SU-DHL-6 (cell line): ENCODE results near the gene ZNF205.
A peak's percentile ranks its signal among the peaks of the same experiment; 100 is the strongest.

Experiments
- H2AFZ ChIP-seq: fragments of 200-600 bp; sonication (generic); 2 replicates; pipeline ENCODE4 v1.6.1; 2014; ENCODE audit warnings: low read depth, mild to moderate bottlenecking, moderate library complexity, mixed read lengths, antibody characterized with exemption, low read length; ENCODE audit not compliant: severe bottlenecking
- H3F3A ChIP-seq: fragments of 200-600 bp; shearing (Covaris generic); 2 replicates; pipeline ENCODE4 v1.6.0; 2016; ENCODE audit warnings: antibody characterized with exemption, mild to moderate bottlenecking; ENCODE audit not compliant: insufficient read depth
- H3K27ac ChIP-seq: fragments of 200-600 bp; sonication (generic); 2 replicates; pipeline ENCODE4 v1.5.1; 2016; ENCODE audit warnings: low read depth, mild to moderate bottlenecking, low read length, moderate library complexity, mixed read lengths
- H3K27me3 ChIP-seq: fragments of 200-600 bp; sonication (generic), shearing (Covaris generic); 2 replicates; pipeline ENCODE4 v1.6.0; 2014; ENCODE audit warnings: mild to moderate bottlenecking, low read length
- H3K36me3 ChIP-seq: fragments of 200-600 bp; sonication (generic); 2 replicates; pipeline ENCODE4 v1.6.1; 2014; ENCODE audit warnings: mild to moderate bottlenecking, low read length, mixed read lengths
- H3K4me2 ChIP-seq: fragments of 300-600, 200-600 bp; shearing (Covaris generic), sonication (generic); 2 replicates; pipeline ENCODE4 v1.6.0; 2014; ENCODE audit warnings: low read length, low read depth, mild to moderate bottlenecking; ENCODE audit not compliant: poor library complexity, severe bottlenecking
- H3K4me3 ChIP-seq: fragments of 200-600 bp; sonication (generic); 2 replicates; pipeline ENCODE4 v1.5.1; 2014; ENCODE audit warnings: antibody characterized with exemption, low read length, mild to moderate bottlenecking, mixed read lengths; ENCODE audit not compliant: insufficient read depth, poor library complexity, severe bottlenecking
- H3K79me2 ChIP-seq: fragments of 200-600 bp; sonication (generic); 2 replicates; pipeline ENCODE4 v1.6.1; 2014; ENCODE audit warnings: mild to moderate bottlenecking, low read length, moderate library complexity; ENCODE audit not compliant: insufficient read depth
- H3K9ac ChIP-seq: fragments of 200-600 bp; sonication (generic); 2 replicates; pipeline ENCODE4 v1.7.0; 2014; ENCODE audit warnings: mild to moderate bottlenecking, low read length
- H3K9me2 ChIP-seq: fragments of 200-600 bp; sonication (generic); replicated peaks from 2 replicates; pipeline ENCODE4 v1.6.1; 2014; ENCODE audit warnings: low read length; ENCODE audit not compliant: insufficient read depth
- H3K9me3 ChIP-seq: fragments of 200-600 bp; sonication (generic); 2 replicates; pipeline ENCODE4 v1.6.1; 2014; ENCODE audit warnings: low read length, mixed read lengths; ENCODE audit not compliant: insufficient read depth
- H4K20me1 ChIP-seq: fragments of 200-600 bp; sonication (generic); 2 replicates; pipeline ENCODE4 v1.6.1; 2014; ENCODE audit warnings: low read depth, mild to moderate bottlenecking, antibody characterized with exemption, low read length, moderate library complexity, mixed read lengths
- EZH2phosphoT487 ChIP-seq: fragments of 200-600 bp; sonication (generic), shearing (Covaris generic); conservative IDR thresholded peaks from 2 replicates; pipeline ENCODE4 v1.6.1; 2018; ENCODE audit warnings: mild to moderate bottlenecking, antibody characterized with exemption, low read length, moderate library complexity, mixed read lengths
- TF ChIP-seq, protein P1 (sequence below): fragments of 200-600 bp; sonication (generic); IDR thresholded peaks from one replicate; pipeline ENCODE4 v1.5.1; 2017; ENCODE audit warnings: antibody characterized with exemption, mild to moderate bottlenecking, low read length, moderate library complexity; ENCODE audit not compliant: insufficient read depth, poor library complexity, severe bottlenecking

ZNF205 gene

GRCh38 chr16:3094289-3095027 lies 17.9 kb upstream of the ZNF205 start:
- H3F3A ChIP-seq, result peaks cover 5% of the 10 kb centered on the region; the same call in 1 of the 2 replicates
- H3K9me2 ChIP-seq, result no peaks in the 10 kb centered on the region
- H4K20me1 ChIP-seq, result no peaks in the 10 kb centered on the region
- H3K27me3 ChIP-seq, result no peaks in the 10 kb centered on the region
- H3K9me3 ChIP-seq, result no peaks in the 10 kb centered on the region
- H3K4me2 ChIP-seq, result no peak overlapping the region
- H3K36me3 ChIP-seq, result no peaks in the 10 kb centered on the region
- H3K79me2 ChIP-seq, result no peaks in the 10 kb centered on the region
- H3K4me3 ChIP-seq, result no peak overlapping the region
- H3K27ac ChIP-seq, result no peak overlapping the region
- H2AFZ ChIP-seq, result no peak overlapping the region
- TF ChIP-seq EZH2phosphoT487, result no peak
- TF ChIP-seq, protein P1, sequence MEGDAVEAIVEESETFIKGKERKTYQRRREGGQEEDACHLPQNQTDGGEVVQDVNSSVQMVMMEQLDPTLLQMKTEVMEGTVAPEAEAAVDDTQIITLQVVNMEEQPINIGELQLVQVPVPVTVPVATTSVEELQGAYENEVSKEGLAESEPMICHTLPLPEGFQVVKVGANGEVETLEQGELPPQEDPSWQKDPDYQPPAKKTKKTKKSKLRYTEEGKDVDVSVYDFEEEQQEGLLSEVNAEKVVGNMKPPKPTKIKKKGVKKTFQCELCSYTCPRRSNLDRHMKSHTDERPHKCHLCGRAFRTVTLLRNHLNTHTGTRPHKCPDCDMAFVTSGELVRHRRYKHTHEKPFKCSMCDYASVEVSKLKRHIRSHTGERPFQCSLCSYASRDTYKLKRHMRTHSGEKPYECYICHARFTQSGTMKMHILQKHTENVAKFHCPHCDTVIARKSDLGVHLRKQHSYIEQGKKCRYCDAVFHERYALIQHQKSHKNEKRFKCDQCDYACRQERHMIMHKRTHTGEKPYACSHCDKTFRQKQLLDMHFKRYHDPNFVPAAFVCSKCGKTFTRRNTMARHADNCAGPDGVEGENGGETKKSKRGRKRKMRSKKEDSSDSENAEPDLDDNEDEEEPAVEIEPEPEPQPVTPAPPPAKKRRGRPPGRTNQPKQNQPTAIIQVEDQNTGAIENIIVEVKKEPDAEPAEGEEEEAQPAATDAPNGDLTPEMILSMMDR, result peak; percentile 75
- H3K9ac ChIP-seq, result no peak overlapping the region

GRCh38 chr16:3095869-3096268 lies 16.5 kb upstream of the ZNF205 start:
- no peak for TF ChIP-seq EZH2phosphoT487
- TF ChIP-seq, protein P1, result peak; percentile 25
- Histone ChIP-seq H3K79me2 (no peaks in the 10 kb centered on the region), H3F3A (peaks cover 5% of the 10 kb centered on the region; the same call in 1 of the 2 replicates), H3K9me2 (no peaks in the 10 kb centered on the region), H3K27me3 (no peaks in the 10 kb centered on the region), H3K9ac (no peak overlapping the region), H2AFZ (peak overlapping the region; percentile 13), H3K4me3 (no peak overlapping the region), H3K9me3 (no peaks in the 10 kb centered on the region), H3K4me2 (no peak overlapping the region), H3K36me3 (no peaks in the 10 kb centered on the region), H3K27ac (no peak overlapping the region), H4K20me1 (no peaks in the 10 kb centered on the region)

- no peaks in the 10 kb centered on the region for H3K9me2 ChIP-seq
- no peaks in the 10 kb centered on the region for H3K27me3 ChIP-seq
- no peak overlapping the region for H2AFZ ChIP-seq
- no peak overlapping the region for H3K9ac ChIP-seq
- H3F3A ChIP-seq, result peaks cover 5% of the 10 kb centered on the region; the same call in 1 of the 2 replicates
- no peaks in the 10 kb centered on the region for H4K20me1 ChIP-seq
- H3K36me3 ChIP-seq, result no peaks in the 10 kb centered on the region
- H3K4me2 ChIP-seq, result no peak overlapping the region
- no peaks in the 10 kb centered on the region for H3K79me2 ChIP-seq
- H3K9me3 ChIP-seq, result no peaks in the 10 kb centered on the region
- no peak overlapping the region for H3K4me3 ChIP-seq
- H3K27ac ChIP-seq, result no peak overlapping the region
- TF ChIP-seq, protein P1, result no peak
- no peak for TF ChIP-seq EZH2phosphoT487
Measured at GRCh38 chr16:3096362-3096761, 16.0 kb upstream of the ZNF205 start.
